Right ventricle myocardium superior (tissue), 1 donor: ENCODE results near the gene DCBLD1. TPM values are rescaled to one million over a fixed set of nuclear protein-coding genes. Genes with fewer than 3 reads are reported as not detected.

ENCODE experiments used
- ATAC-seq: fragments of 200-7000 bp; cut with Tn5 transposase; one replicate; pipeline ENCODE4 v1.9.1; 2020; ENCODE audit warnings: mild to moderate bottlenecking; ENCODE audit not compliant: poor library complexity
- DNase-seq: peaks from one replicate; pipeline ENCODE4 v3.0.0-alpha.2; 2020
- intact Hi-C: fragments of 100-400 bp; cut with DNase I; formaldehyde crosslinking; loops from one replicate; pipeline ENCODE4 v1.11.2; 2022
- total RNA-seq: library from RNA; stranded (reverse); fragmentation: NEBNext Ultra II Directional; extraction: Animal tissue kit (Norgen Biotek cat#: 25700); gene quantifications from one replicate; pipeline ENCODE4 v1.2.1, GENCODE V29; 2021
- donor health status: DM: no; HTN: yes; CAD: no; lungs with severe emphysema.

The DCBLD1 gene
- total RNA-seq, 1 donor from 2014 or later, result 6.7 TPM

DNA sequence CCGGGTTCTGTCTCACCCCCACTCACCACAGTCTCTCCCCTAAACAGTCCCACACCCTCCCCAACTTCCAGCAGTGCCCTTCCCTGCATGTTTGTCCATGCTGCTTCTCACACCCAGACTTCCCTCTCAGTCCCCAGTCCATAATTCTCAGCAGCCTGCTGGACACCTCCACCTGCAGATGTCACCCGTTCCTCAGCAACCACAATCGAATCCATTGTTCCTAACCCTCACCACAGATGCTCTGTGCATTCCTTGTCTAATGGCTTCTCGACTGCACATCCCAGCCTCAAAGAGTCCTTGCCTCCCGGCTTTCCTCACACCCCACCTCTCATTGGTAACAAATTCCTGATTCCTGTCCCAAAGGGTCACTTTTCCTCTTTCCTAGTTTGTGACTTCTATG, 64.2 kb downstream of the DCBLD1 start:
- DNase-seq (no peak), ATAC-seq (no peak)
- intact Hi-C loops, result no loop called here

GRCh38 chr6:117547688-117548621, 65.5 kb downstream of the DCBLD1 start:
- peak; percentile 77 for DNase-seq
- intact Hi-C loops, result no loop called here
- ATAC-seq, result peak; percentile 94

- ATAC-seq (no peak), DNase-seq (no peak)
- intact Hi-C loops, result no loop called here
Observed at GRCh38 chr6:117548797-117549301, 66.4 kb downstream of the DCBLD1 start.

DNA sequence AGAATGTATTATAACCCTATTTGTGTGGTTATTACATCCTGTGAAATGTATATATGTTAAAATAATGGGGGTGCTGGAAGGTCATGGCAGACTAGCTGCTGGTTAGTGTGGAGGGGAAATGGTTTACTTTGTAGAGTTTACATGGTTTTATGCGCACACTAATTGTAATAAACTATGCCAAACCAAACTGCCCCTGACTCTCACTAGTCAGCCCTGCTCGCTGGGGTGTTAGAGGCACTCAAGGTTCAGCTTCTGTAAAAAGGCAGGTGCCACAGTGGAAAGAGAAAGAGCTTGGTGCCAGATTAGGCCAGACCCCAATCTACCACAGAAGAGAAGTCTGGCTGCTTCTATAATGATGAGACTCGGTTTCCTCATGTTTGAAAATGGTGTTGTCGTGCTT, 67.1 kb downstream of the DCBLD1 start:
- DNase-seq, result no peak
- intact Hi-C loops, result no loop called here
- no peak for ATAC-seq

DNA sequence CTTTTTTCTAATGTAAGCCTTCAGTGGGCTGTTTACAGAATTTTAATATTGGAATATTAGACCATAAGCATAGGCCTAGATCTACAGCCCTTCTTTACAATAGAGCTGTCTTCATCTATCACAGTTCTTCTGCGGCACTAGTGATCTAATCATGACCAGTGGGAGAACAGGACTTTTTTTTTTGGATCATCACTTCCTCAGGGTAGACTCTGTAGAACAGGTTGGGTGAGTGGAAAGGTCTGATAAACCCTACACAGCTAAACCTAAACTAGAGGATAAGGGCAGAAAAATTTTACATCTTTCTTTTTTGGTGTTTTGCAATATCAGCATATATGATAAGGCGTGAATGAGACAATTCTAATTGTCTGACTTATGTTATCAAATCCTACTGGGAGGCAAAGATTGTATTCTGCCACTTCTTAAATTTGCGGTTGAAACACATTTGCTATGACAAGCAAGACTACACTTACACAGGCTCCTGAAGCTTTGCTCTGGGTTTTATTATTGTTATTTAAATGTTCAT, 67.7 kb downstream of the DCBLD1 start:
- ATAC-seq (no peak), DNase-seq (no peak)
- intact Hi-C loops, result no loop called here

GRCh38 chr6:117550618-117551242, 68.3 kb downstream of the DCBLD1 start:
- DNase-seq, result no peak
- no peak for ATAC-seq
- intact Hi-C loops, result no loop called here

GRCh38 chr6:117552618-117553017, 70.1 kb downstream of the DCBLD1 start:
- intact Hi-C loops, result no loop called here
- no peak for DNase-seq
- no peak for ATAC-seq

GRCh38 chr6:117553142-117553541, 70.7 kb downstream of the DCBLD1 start:
- intact Hi-C loops, result no loop called here
- no peak for ATAC-seq

DNA sequence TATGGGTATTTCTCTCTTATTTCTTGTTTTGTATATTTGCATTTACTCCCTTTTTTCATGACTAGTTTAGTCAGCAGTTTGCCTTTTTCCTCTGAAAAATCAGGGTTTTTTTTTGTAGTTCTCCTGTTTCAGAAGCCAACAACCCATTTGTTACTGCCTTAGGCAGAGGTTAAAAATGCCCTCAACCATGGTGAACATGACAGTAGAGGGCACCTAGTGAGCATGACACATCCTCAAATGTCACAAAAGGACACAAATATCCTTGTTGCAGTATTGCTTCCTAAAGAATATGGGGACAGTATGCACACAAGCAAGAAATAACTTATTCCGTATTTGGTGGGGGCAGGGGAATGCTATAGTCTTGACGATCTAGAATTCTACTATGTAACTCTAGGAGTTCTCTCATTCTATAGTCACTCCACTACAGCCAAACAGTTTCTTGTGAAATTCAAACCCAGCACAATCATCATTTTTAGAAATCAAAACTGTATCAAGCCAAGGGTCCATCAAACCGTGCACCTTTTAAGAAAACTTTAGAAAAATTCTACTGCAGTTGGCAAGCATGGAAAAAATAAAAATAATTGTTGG, 72.9 kb downstream of the DCBLD1 start:
- DNase-seq (no peak), ATAC-seq (no peak)
- intact Hi-C loops, result loop anchor here (5.0 kb wide), 2 partner anchors 103 to 203 kb away; no protein-coding TSS in a partner anchor

More at GRCh38 chr6:117553142-117553541, 70.7 kb downstream of the DCBLD1 start:
- no peak for DNase-seq

- ATAC-seq, result peak; percentile 51
Observed at GRCh38 chr6:117555882-117556498, 73.5 kb downstream of the DCBLD1 start.

GRCh38 chr6:117557951-117558350, 75.5 kb downstream of the DCBLD1 start:
- intact Hi-C loops, result loop anchor here (5.0 kb wide), 2 partner anchors 106 to 206 kb away; no protein-coding TSS in a partner anchor
- no peak for ATAC-seq
- DNase-seq, result no peak

More at GRCh38 chr6:117555882-117556498, 73.5 kb downstream of the DCBLD1 start:
- DNase-seq, result no peak
- intact Hi-C loops, result loop anchor here (5.0 kb wide), 2 partner anchors 104 to 204 kb away; no protein-coding TSS in a partner anchor

DNA sequence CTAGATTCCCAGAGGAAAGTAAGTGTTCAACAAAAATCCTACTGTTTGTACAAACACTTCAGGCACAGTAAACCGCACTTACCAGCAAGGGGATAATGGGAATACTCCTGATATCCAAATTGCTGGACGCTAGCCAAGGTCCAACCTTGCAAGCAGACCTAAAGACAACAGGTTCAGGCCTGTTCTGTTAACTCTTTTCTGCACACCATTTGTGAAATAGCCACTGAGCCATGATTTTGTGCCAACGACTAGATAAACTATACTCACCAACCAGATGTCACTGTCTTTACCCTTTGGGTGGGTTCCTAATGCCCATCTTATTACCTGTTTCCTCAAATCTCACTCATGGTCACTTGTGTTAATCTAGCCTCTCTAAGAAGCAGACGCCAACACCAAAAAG, 76.3 kb downstream of the DCBLD1 start:
- ATAC-seq, result no peak
- no peak for DNase-seq
- intact Hi-C loops, result loop anchor here (5.0 kb wide), 2 partner anchors 107 to 207 kb away; no protein-coding TSS in a partner anchor

DNA sequence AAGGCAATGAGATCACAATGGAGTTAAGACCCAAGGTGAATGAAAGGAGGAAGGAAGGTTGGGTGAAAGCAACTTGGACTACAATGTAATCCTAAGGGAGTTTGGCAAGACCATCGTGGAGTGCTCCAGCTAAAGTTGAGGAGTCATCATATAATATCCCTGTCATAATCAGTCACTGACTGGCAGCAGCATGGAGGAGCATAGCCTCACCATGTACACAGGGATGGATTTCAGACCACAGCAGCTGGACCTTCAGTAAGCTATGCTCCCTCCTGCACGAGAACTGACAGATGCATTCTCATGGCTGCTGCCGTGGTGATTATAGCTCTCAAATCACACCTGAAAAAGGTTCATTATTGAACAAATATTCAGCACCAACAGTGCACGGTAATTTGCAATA, 76.8 kb downstream of the DCBLD1 start:
- ATAC-seq (no peak), DNase-seq (no peak)
- intact Hi-C loops, result loop anchor here (5.0 kb wide), 2 partner anchors 107 to 207 kb away; no protein-coding TSS in a partner anchor

GRCh38 chr6:117561128-117561527, 78.7 kb downstream of the DCBLD1 start:
- ATAC-seq (no peak), DNase-seq (no peak)
- intact Hi-C loops, result no loop called here

DNA sequence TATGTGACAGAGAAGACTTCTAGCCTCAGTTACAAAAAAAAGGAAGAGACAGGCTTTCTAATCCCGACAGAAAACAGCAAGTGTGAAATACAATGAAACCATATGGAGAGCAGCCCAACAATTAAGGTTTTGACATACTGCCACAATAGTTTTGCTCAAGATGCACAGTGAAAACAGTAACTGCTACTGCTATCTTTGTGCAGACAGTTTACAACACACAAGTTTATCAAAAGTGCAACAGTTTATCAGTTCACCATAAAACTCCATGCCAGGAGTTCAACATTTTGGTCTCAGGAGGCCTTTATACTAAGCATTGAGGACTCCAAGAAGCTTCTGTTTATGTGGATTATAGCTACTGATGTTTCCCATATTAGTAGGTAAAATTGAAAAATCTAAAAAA, 82.2 kb downstream of the DCBLD1 start:
- no peak for ATAC-seq
- DNase-seq, result no peak
- intact Hi-C loops, result no loop called here

DNA sequence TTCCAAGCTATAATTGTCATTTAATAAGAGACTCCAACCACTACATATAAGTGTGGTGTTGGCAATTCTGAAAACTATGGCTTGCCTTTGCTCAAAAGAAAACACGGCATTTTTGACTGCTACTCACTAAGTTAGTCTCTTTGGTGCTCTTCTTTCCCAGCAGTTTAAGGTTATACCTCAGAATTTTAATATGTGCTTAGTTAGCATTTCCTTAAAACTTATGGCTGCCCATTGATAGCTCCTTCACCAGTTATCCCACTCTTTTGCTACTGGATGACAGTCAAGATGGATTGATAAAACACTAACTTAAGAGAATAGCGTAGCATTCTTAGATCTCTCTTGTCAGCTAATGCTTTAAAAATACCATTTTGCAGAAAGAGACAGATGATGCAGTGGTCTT, 85.8 kb downstream of the DCBLD1 start:
- ATAC-seq (no peak), DNase-seq (no peak)
- intact Hi-C loops, result no loop called here

DNA sequence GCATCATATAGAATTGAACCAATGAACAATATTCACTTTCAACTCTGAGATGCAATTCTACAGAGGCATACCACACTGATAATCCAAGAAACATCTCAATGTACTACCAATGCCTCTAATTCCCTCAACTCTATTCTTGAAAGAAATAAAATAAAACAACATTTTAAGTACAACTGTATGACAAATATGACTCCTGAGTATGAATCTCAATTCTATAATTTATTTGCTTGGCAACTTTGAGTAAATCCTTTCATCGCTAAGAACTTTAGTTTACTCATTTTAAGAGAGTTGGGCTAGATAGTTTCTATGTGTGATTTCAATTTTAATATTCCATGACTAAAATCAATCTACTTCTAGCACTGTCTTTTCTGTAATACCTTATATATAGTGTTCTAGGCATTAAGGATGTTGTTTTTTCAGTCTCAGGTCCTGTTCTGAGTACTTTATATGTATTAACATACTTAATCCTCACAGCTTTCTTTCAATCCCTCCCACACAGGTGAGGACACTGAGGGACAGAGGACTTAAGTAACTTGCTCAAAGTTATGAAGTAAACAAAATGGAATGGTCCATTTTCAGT, 86.4 kb downstream of the DCBLD1 start:
- intact Hi-C loops, result no loop called here
- ATAC-seq (no peak), DNase-seq (no peak)

- DNase-seq (no peak), ATAC-seq (no peak)
- intact Hi-C loops, result no loop called here
Observed at GRCh38 chr6:117573006-117573680, 90.7 kb downstream of the DCBLD1 start.
